ENCODE results near the gene MRPL23.

Gene MRPL23

GRCh38 chr11:1931341-1932104 lies 15.6 kb upstream of the MRPL23 start:
- Histone ChIP-seq H3K27me3 (ENCODE audit: low read length) (no peaks in the 10 kb centered on the region), H3F3A (ENCODE audit: insufficient read depth) (no peaks in the 10 kb centered on the region), H3K9me3 (ENCODE audit: insufficient read depth, low read length) (no peaks in the 10 kb centered on the region), H3K9ac (ENCODE audit: low read length) (no peak overlapping the region), H3K4me2 (ENCODE audit: low read depth, low read length, poor library complexity, severe bottlenecking) (no peak overlapping the region), H2AFZ (ENCODE audit: low read depth, low read length, severe bottlenecking) (no peak overlapping the region), H3K27ac (ENCODE audit: low read depth, low read length) (no peak overlapping the region), H4K20me1 (ENCODE audit: low read depth, low read length) (no peaks in the 10 kb centered on the region), H3K4me3 (ENCODE audit: insufficient read depth, low read length, poor library complexity, severe bottlenecking) (no peak overlapping the region), H3K36me3 (ENCODE audit: low read length) (no peaks in the 10 kb centered on the region), H3K9me2 (replicated peaks; ENCODE audit: insufficient read depth, low read length) (no peaks in the 10 kb centered on the region), H3K79me2 (ENCODE audit: insufficient read depth, low read length) (no peaks in the 10 kb centered on the region)
- TF ChIP-seq CTCF (IDR thresholded peaks at IDR 0.05; ENCODE audit: insufficient read depth, low read length, poor library complexity, severe bottlenecking) = no peak
- no peak for TF ChIP-seq EZH2phosphoT487 (conservative IDR thresholded peaks at IDR 0.05; ENCODE audit: low read length)

GRCh38 chr11:1932105-1932480 lies 15.0 kb upstream of the MRPL23 start:
- H3K27me3 ChIP-seq (ENCODE audit: low read length) = no peaks in the 10 kb centered on the region
- H3K9me2 ChIP-seq (replicated peaks; ENCODE audit: insufficient read depth, low read length) = no peaks in the 10 kb centered on the region
- H3K4me2 ChIP-seq (ENCODE audit: low read depth, low read length, poor library complexity, severe bottlenecking) = no peak overlapping the region
- no peaks in the 10 kb centered on the region for H3K79me2 ChIP-seq (ENCODE audit: insufficient read depth, low read length)
- no peaks in the 10 kb centered on the region for H3K36me3 ChIP-seq (ENCODE audit: low read length)
- no peak overlapping the region for H2AFZ ChIP-seq (ENCODE audit: low read depth, low read length, severe bottlenecking)
- H3K4me3 ChIP-seq (ENCODE audit: insufficient read depth, low read length, poor library complexity, severe bottlenecking) = no peak overlapping the region
- no peak for TF ChIP-seq EZH2phosphoT487 (conservative IDR thresholded peaks at IDR 0.05; ENCODE audit: low read length)
- TF ChIP-seq CTCF (IDR thresholded peaks at IDR 0.05; ENCODE audit: insufficient read depth, low read length, poor library complexity, severe bottlenecking) = no peak
- no peaks in the 10 kb centered on the region for H3F3A ChIP-seq (ENCODE audit: insufficient read depth)
- H3K9me3 ChIP-seq (ENCODE audit: insufficient read depth, low read length) = no peaks in the 10 kb centered on the region
- no peak overlapping the region for H3K27ac ChIP-seq (ENCODE audit: low read depth, low read length)
- no peaks in the 10 kb centered on the region for H4K20me1 ChIP-seq (ENCODE audit: low read depth, low read length)
- H3K9ac ChIP-seq (ENCODE audit: low read length) = no peak overlapping the region

GRCh38 chr11:1932681-1933080 lies 14.5 kb upstream of the MRPL23 start:
- no peak for TF ChIP-seq CTCF (IDR thresholded peaks at IDR 0.05; ENCODE audit: insufficient read depth, low read length, poor library complexity, severe bottlenecking)
- TF ChIP-seq EZH2phosphoT487 (conservative IDR thresholded peaks at IDR 0.05; ENCODE audit: low read length) = no peak
- Histone ChIP-seq H3K9ac (ENCODE audit: low read length) (no peak overlapping the region), H2AFZ (ENCODE audit: low read depth, low read length, severe bottlenecking) (no peak overlapping the region), H3K4me2 (ENCODE audit: low read depth, low read length, poor library complexity, severe bottlenecking) (no peak overlapping the region), H3K9me3 (ENCODE audit: insufficient read depth, low read length) (no peaks in the 10 kb centered on the region), H3K27me3 (ENCODE audit: low read length) (no peaks in the 10 kb centered on the region), H3K9me2 (replicated peaks; ENCODE audit: insufficient read depth, low read length) (no peaks in the 10 kb centered on the region), H3K79me2 (ENCODE audit: insufficient read depth, low read length) (no peaks in the 10 kb centered on the region), H3F3A (ENCODE audit: insufficient read depth) (no peaks in the 10 kb centered on the region), H3K4me3 (ENCODE audit: insufficient read depth, low read length, poor library complexity, severe bottlenecking) (no peak overlapping the region), H3K36me3 (ENCODE audit: low read length) (no peaks in the 10 kb centered on the region), H4K20me1 (ENCODE audit: low read depth, low read length) (no peaks in the 10 kb centered on the region), H3K27ac (ENCODE audit: low read depth, low read length) (no peak overlapping the region)

Measured in SU-DHL-6 (cell line).